Stomach (tissue), 4 donors: ENCODE results near the gene SRC.

Source experiments
- EP300 ChIP-seq: sonication (generic); formaldehyde crosslinking; IDR thresholded peaks from one replicate; pipeline ENCODE4 v1.6.1; 2017; ENCODE audit warnings: antibody characterized with exemption
- TF ChIP-seq, protein P1 (sequence below), 7 experiments: fragments of 450-650 bp in 4 of 7; fragments of 200-600 bp in 3 of 7; sonication (generic) in 3 of 7; IDR thresholded peaks; one replicate each; pipeline ENCODE4 v1.5.1; 2016 to 2019; ENCODE audit warnings: antibody characterized with exemption in 7 of 7, control low read depth in 2 of 7, mild to moderate bottlenecking in 1 of 7

DNA sequence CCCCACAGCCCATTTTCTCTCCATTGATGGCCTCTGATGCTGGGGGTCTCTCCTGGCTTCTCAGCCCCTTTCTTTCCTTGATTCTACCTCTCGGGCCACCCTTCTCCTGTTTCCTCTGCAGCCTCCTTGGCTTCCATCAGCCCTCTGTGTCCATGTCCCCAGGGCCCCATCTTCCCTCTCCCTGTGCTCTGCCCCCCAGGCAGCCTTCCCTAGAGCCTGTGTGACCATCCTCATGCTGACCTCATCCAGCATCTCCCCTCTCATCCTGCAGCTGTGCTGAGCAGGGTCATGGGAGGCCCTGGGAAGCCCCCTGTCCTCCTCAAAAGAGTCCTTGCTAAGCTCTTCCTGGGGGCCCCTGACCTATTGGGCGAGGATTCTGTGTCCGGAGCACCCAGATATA, 101.7 kb downstream of the SRC start:
- no peak for TF ChIP-seq EP300
- TF ChIP-seq, protein P1, sequence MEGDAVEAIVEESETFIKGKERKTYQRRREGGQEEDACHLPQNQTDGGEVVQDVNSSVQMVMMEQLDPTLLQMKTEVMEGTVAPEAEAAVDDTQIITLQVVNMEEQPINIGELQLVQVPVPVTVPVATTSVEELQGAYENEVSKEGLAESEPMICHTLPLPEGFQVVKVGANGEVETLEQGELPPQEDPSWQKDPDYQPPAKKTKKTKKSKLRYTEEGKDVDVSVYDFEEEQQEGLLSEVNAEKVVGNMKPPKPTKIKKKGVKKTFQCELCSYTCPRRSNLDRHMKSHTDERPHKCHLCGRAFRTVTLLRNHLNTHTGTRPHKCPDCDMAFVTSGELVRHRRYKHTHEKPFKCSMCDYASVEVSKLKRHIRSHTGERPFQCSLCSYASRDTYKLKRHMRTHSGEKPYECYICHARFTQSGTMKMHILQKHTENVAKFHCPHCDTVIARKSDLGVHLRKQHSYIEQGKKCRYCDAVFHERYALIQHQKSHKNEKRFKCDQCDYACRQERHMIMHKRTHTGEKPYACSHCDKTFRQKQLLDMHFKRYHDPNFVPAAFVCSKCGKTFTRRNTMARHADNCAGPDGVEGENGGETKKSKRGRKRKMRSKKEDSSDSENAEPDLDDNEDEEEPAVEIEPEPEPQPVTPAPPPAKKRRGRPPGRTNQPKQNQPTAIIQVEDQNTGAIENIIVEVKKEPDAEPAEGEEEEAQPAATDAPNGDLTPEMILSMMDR (IDR thresholded peaks at IDR 0.05): no peak
